Fibroblast of villous mesenchyme (primary cell): ENCODE data around the gene EGR1. TPM values are rescaled to one million over a fixed set of nuclear protein-coding genes. Genes with fewer than 3 reads are reported as not detected.
A peak's percentile ranks its signal among the peaks of the same experiment; 100 is the strongest.

Experiments
- DNase-seq: peaks from one replicate; pipeline ENCODE4 v3.0.0-alpha.2; 2010; ENCODE audit warnings: low read depth
- H3K4me3 ChIP-seq: 2 replicates; pipeline ENCODE4 v1.5.1; 2011; ENCODE audit warnings: low read depth, mild to moderate bottlenecking, low read length
- total RNA-seq: library from RNA; depleted of rRNA; stranded (reverse); fragments of >200 nt; gene quantifications from 2 replicates; pipeline ENCODE4 v1.2.3, GENCODE V29; 2012
- TF ChIP-seq, protein P1 (sequence below): IDR thresholded peaks from 2 replicates; pipeline ENCODE4 v1.5.1; 2012; ENCODE audit warnings: low read depth, mild to moderate bottlenecking, low read length; ENCODE audit not compliant: insufficient read depth

Gene EGR1
- total RNA-seq, 1 donor, result 3.5 TPM

DNA sequence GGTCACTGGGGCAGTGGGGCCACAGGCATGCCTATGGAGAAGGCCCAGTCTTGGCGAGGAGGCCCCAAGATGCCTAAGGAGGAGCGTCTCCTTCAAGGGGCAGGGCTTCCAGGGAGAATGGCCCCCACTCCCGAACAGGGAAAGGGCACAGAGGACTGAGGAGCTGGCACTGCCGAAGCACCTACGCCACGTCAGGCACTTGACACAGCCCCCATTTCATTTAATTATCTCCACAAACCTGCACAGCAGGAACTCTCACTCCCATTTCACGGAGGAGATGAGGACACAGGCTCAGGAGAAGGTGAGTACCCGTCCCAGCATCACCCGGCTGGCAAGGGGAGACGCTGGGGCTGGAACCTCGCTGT lies 26.0 kb downstream of the EGR1 start:
- TF ChIP-seq, protein P1, sequence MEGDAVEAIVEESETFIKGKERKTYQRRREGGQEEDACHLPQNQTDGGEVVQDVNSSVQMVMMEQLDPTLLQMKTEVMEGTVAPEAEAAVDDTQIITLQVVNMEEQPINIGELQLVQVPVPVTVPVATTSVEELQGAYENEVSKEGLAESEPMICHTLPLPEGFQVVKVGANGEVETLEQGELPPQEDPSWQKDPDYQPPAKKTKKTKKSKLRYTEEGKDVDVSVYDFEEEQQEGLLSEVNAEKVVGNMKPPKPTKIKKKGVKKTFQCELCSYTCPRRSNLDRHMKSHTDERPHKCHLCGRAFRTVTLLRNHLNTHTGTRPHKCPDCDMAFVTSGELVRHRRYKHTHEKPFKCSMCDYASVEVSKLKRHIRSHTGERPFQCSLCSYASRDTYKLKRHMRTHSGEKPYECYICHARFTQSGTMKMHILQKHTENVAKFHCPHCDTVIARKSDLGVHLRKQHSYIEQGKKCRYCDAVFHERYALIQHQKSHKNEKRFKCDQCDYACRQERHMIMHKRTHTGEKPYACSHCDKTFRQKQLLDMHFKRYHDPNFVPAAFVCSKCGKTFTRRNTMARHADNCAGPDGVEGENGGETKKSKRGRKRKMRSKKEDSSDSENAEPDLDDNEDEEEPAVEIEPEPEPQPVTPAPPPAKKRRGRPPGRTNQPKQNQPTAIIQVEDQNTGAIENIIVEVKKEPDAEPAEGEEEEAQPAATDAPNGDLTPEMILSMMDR, result no peak
- DNase-seq, result no peak
- peak overlapping the region; percentile 63 for H3K4me3 ChIP-seq

DNA sequence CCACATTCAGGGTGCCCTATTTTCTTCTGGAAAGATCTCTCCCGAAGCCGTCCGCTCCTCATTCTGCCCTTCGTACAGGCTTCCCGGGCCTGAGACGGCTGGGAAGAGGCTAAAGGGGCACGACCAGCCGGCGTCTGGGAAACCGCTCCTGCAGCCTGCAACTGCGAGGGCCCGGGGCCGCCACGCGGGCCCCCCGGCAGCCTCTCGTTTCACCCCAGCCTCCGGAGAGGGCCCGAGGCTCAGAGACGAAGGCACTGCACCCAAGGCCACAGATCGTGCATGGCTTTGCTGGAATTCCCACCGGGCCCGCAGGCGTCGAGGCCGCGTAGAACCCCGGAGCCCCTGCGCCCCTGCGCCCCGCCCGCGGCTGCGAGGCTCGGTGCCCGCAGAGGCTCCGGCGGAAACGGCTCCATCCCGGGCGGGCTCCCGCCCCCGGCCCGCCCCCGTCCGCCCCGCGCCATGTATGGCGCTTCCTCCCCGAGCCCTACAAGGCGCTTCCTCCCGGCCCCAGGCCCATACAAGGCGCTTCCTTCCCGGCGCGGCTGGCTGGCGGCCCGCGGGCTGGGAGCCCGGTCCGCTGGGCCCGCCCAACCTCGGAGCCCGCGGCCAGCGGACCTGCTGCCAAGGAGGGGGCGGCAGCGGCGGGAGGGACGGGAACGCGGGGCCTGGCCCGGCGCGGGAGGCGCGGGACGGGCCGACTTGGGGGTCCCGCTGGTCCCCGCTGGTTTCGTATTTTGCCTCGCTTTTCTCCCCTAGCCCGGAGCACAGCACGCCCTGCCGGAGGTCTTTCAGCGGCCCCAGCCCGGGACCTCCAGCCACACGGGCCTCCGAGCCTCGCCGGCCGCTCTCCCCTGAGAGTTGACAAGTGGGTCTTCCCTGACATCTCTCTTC lies 26.6 kb downstream of the EGR1 start:
- H3K4me3 ChIP-seq, result peak overlapping the region; percentile 63
- TF ChIP-seq, protein P1, result no peak
- DNase-seq, result peak; percentile 92

DNA sequence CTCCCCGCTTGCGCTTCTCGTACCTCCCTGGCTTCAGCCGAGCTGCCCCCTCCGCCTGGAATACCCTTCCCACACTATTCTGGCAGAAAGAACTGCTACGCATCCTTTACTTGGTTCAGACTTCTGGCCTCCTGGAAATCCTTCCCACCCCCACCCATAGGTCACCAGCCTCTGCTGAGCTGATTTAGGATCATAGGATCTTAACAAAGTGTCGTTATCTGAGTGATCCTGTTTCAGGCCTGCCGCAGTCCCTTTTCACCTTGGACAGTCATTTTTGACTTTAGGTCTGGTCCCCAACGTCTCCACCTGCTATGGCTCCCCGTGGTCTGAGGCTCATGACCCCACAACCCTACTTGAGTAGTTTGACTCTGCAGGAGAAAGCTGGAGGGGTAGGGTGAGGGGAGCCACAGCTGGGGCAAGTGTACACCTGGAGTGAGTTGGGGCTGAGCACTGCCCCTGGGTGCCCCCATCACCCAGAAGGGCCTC lies 27.3 kb downstream of the EGR1 start:
- H3K4me3 ChIP-seq, result peak overlapping the region; percentile 60
- TF ChIP-seq, protein P1, result no peak
- no peak for DNase-seq

DNA sequence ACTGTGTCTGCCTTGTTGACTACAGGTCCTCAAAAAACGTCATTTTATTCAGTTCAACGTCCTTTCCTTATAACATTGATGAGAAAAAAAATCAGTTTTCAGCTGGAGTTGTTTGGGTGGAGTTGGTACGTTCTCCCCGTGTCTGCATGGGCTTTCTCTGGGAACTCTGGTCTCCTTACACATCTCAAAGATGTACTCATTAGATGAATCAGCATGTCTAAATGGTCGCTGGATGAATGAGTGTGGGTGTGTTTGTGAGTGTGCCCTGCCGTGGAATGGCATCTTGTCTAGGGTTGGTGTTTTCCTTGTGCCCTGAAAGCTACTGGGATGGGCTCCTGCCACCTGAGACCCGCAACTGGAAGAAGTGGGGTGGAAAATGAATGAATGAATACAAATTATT lies 30.1 kb downstream of the EGR1 start:
- no peak for DNase-seq
- no peak overlapping the region for H3K4me3 ChIP-seq
- TF ChIP-seq, protein P1, result no peak

DNA sequence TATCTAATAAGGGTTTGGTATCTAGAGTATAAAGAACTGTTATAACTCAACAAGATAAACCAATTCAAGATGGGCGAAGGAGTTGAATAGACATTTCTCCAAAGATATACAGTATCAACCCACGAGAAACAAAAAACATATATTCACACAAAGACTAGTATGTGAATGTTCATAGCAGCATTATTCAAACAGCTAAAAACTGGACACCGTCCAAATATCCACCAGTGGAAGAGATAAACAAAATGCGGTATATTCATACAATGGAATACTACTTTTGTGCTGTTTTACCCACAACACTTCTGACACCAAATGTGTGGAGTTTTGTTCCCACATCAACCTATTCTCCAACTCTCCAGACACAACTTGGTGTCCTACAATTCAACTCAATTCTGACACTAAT lies 33.1 kb downstream of the EGR1 start:
- TF ChIP-seq, protein P1, result no peak
- no peak for DNase-seq
- H3K4me3 ChIP-seq, result no peak overlapping the region

DNA sequence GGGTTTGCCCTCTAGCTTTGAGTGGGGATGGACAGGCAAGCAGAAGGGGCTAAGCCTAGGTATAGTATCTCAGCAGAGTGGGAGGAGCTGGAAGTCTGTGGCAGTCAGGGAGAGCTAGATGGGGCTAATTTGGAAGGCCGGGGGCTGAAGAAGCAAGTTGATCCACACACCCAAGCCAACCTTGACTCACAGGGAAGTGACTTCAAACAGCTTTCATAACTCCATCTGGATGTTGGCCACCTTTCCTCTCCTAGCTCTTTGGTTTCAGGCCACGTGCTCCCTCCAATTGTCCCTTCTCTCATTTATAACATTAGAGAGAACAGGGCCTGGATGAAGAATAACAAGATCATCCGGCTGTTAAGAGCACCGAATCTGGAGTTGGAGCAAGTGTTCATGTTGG lies 36.8 kb downstream of the EGR1 start:
- H3K4me3 ChIP-seq, result no peak overlapping the region
- TF ChIP-seq, protein P1, result no peak
- no peak for DNase-seq
